Fibroblast of pulmonary artery (primary cell): ENCODE data around the gene SEPSECS.
"Not testable (repeated sequence)": the region's sequence is repeated elsewhere in the genome, so short reads cannot be mapped to it uniquely, and the experiment has no call there.

Experiments used
- DNase-seq: peaks from one replicate; pipeline ENCODE4 v3.0.0-alpha.2; 2010; ENCODE audit warnings: low read depth
- H3K4me3 ChIP-seq: replicated peaks from 2 replicates; pipeline ENCODE4 v1.5.1; 2011; ENCODE audit warnings: low read depth, mild to moderate bottlenecking, control low read depth, low read length, moderate library complexity
- CTCF ChIP-seq: IDR thresholded peaks from 2 replicates; pipeline ENCODE4 v1.5.1; 2011; ENCODE audit warnings: mild to moderate bottlenecking, control low read depth, low read length, inconsistent platforms; ENCODE audit errors: missing control alignments

The SEPSECS gene

GRCh38 chr4:25085671-25086070, 74.6 kb downstream of the SEPSECS start:
- DNase-seq = no peak
- no peak overlapping the region for H3K4me3 ChIP-seq
- no peak for TF ChIP-seq CTCF

- not testable (repeated sequence) for H3K4me3 ChIP-seq, DNase-seq
These were observed 76.8 kb downstream of the SEPSECS start for GRCh38 chr4:25083441-25083840.

- no peak for TF ChIP-seq CTCF
These were observed 78.3 kb downstream of the SEPSECS start for GRCh38 chr4:25081866-25082471.

GRCh38 chr4:25080571-25080970, 79.7 kb downstream of the SEPSECS start:
- no peak overlapping the region for H3K4me3 ChIP-seq
- TF ChIP-seq CTCF = no peak
- no peak for DNase-seq

More at GRCh38 chr4:25081866-25082471, 78.3 kb downstream of the SEPSECS start:
- no peak overlapping the region for H3K4me3 ChIP-seq
- DNase-seq = no peak

GRCh38 chr4:25078523-25078922, 81.7 kb downstream of the SEPSECS start:
- TF ChIP-seq CTCF = no peak
- no peak overlapping the region for H3K4me3 ChIP-seq
- DNase-seq = no peak

- H3K4me3 ChIP-seq = no peak overlapping the region
- peak; percentile 43 for DNase-seq
- no peak for TF ChIP-seq CTCF
These were observed 83.4 kb downstream of the SEPSECS start for GRCh38 chr4:25076625-25077398.

- TF ChIP-seq CTCF = no peak
- no peak for DNase-seq
These were observed 84.4 kb downstream of the SEPSECS start for GRCh38 chr4:25075851-25076250.

More at GRCh38 chr4:25075851-25076250, 84.4 kb downstream of the SEPSECS start:
- H3K4me3 ChIP-seq = no peak overlapping the region
